Muscle layer of colon (tissue), 2 donors: ENCODE data around the gene MBD2.
"Not testable (repeated sequence)": the region's sequence is repeated elsewhere in the genome, so short reads cannot be mapped to it uniquely, and the experiment has no call there.

Source experiments
- H3K27ac ChIP-seq: one replicate; pipeline ENCODE4 v1.7.0; 2013; ENCODE audit warnings: low read depth, mild to moderate bottlenecking, low read length, moderate library complexity
- H3K27me3 ChIP-seq, 2 donors: one replicate each; pipeline ENCODE4 v1.7.0; 2013; ENCODE audit warnings: low read length in 2 of 2, mild to moderate bottlenecking in 2 of 2; ENCODE audit not compliant: insufficient read depth in 2 of 2, control insufficient read depth in 1 of 2
- H3K36me3 ChIP-seq: one replicate; pipeline ENCODE4 v1.7.0; 2013; ENCODE audit warnings: mild to moderate bottlenecking, low read length; ENCODE audit not compliant: insufficient read depth
- H3K4me1 ChIP-seq: one replicate; pipeline ENCODE4 v1.7.0; 2013; ENCODE audit warnings: mild to moderate bottlenecking, low read length; ENCODE audit not compliant: insufficient read depth
- H3K4me3 ChIP-seq, 2 donors: one replicate each; pipeline ENCODE4 v1.7.0; 2013; ENCODE audit warnings: low read length in 2 of 2, low read depth in 1 of 2, mild to moderate bottlenecking in 1 of 2, moderate library complexity in 1 of 2
- H3K9ac ChIP-seq: one replicate; pipeline ENCODE4 v1.7.0; 2013; ENCODE audit warnings: low read length
- H3K9me3 ChIP-seq: one replicate; pipeline ENCODE4 v1.7.0; 2013; ENCODE audit warnings: mild to moderate bottlenecking, low read length
- donor health status: abdominal sarcoma.
- donor health status: Adenocarcinoma of cecum.

MBD2 gene

DNA sequence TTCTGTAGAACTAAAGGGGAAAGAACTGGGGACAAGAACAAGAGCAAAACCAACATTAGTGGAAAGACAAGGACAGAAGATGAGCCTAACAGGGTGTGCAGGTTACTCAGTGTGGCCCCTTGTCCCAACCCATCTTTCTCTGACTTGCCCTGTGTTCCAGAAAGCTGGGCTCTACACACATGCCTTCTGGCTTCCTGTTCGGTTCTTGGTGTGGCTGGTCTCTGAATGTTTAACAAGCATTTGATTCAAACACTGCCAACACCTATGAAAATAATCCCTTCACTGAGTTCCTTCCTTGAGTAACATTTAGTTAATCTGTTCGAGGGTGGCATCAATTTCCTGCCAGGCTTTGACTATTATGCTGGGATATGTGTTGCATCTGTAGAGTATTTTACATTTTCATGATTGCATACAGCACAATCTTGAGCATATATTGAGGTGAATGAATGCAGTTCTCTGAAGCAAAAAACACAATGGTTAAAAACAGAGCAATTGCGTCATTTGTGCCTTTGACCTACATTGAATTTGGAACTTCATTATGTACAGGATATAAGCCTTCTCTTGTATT, 83.3 kb downstream of the MBD2 start:
- Histone ChIP-seq H3K4me3 (no peak overlapping the region), H3K36me3 (no peaks in the 10 kb centered on the region), H3K4me1 (no peaks in the 10 kb centered on the region), H3K9ac (no peak overlapping the region), H3K27me3 (no peaks in the 10 kb centered on the region), H3K9me3 (no peaks in the 10 kb centered on the region), H3K27ac (no peak overlapping the region)

DNA sequence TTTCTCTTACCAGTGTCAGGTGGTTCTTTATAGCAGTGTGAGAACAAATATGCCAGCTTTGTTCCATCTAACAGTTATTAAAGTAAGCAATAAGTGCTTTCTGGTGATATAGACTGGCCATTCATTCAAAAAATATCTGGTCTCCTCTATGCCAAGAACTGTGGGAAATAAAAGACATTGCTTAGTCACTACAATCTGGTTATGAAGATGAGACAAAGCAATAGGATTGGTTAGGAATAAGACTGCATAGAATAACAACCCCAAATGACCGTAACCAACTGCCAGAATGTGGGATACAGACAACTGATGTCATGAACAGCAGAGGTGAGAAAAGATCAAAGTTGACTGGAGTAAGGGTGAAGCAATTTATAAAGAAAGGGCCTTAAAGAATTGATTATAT, 83.8 kb downstream of the MBD2 start:
- H3K9ac ChIP-seq, result no peak overlapping the region
- no peaks in the 10 kb centered on the region for H3K36me3 ChIP-seq
- H3K9me3 ChIP-seq, result no peaks in the 10 kb centered on the region
- H3K27ac ChIP-seq, result no peak overlapping the region
- no peaks in the 10 kb centered on the region for H3K4me1 ChIP-seq
- H3K4me3 ChIP-seq, result no peak overlapping the region
- H3K27me3 ChIP-seq, result no peaks in the 10 kb centered on the region

DNA sequence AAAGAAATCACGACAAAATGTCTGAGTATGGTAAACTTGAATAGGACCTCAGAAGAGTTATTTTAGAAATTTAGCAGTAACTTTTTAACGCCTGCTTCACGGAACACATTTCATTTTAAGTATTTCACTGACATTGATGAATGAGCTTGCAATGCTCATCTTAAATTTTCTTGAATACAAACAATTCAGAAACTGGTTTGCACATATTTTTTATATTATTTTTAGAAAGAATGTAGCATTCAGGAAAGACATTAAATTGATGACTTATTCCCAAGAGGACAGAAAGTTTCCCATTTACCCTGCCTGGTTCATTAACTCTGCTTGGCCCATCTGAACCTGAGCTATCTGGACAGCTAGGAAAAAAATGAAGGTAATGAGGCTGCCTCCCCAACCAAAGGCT, 89.3 kb downstream of the MBD2 start:
- Histone ChIP-seq H3K4me1 (no peaks in the 10 kb centered on the region), H3K4me3 (no peak overlapping the region), H3K9ac (no peak overlapping the region), H3K27me3 (no peaks in the 10 kb centered on the region), H3K9me3 (no peaks in the 10 kb centered on the region), H3K27ac (no peak overlapping the region), H3K36me3 (no peaks in the 10 kb centered on the region)

DNA sequence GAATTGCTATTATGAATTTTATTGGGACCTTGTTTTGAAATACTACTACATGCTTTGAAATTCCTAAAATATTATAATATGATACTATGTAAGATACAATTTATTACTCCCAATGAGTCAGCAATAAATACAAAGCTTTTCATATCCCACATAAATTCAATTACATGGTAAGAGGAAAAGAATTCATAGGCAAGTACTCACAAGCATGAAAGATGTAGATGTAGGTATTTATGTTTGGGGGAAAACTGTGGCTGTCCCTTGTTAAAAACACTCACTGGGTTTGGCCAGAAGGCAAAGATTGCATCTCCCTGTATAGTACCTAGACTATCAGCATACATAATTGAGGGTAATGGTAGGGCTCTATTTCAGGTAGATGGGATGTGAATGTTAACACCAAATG, 90.4 kb downstream of the MBD2 start:
- Histone ChIP-seq H3K9ac (no peak overlapping the region), H3K27me3 (no peaks in the 10 kb centered on the region), H3K27ac (no peak overlapping the region), H3K9me3 (no peaks in the 10 kb centered on the region), H3K4me1 (no peaks in the 10 kb centered on the region), H3K36me3 (no peaks in the 10 kb centered on the region), H3K4me3 (no peak overlapping the region)

DNA sequence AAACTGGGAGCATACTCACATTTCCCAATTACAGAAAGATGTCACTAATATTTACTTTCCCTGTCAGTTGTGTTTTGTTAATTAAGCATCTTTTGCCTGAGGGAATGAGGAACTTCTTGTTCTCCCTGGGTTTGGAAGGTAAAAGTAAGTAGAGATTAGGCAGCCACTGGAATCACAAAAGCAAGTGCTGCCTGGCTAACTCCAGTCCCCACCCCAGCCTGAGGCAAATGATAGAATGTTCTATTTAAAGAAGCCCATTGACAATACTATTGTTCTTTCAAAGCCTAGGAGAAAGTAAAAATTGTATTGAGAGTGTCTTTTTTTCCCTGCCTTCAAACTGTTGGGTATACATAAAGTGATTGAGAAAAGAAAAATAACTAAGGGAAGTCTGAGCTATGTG, 93.8 kb downstream of the MBD2 start:
- Histone ChIP-seq H3K27me3 (no peaks in the 10 kb centered on the region), H3K36me3 (no peaks in the 10 kb centered on the region), H3K9ac (no peak overlapping the region)

DNA sequence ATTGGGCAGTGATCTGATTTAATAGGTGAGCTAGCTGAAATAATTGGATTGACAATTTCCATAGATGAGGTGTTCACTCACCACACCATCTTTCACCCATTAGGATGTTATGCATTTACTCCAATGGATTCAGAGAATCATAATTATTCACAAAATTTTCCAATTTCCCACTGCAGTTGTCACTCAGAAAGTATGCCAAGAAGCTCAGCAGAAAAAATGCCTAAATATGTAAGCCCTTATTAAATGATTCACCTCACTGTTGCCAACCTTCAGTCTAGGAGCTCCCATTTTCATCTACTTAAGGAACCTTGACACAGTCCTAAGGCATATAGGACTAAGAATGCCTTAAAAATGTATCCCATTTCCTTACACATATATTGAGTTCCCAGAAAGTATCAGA, 94.3 kb downstream of the MBD2 start:
- H3K9ac ChIP-seq, result no peak overlapping the region
- H3K4me1 ChIP-seq, result no peaks in the 10 kb centered on the region
- H3K4me3 ChIP-seq, result no peak overlapping the region
- no peaks in the 10 kb centered on the region for H3K27me3 ChIP-seq
- no peaks in the 10 kb centered on the region for H3K9me3 ChIP-seq
- no peak overlapping the region for H3K27ac ChIP-seq
- no peaks in the 10 kb centered on the region for H3K36me3 ChIP-seq

More for the DNA sequence above, 93.8 kb downstream of the MBD2 start:
- Histone ChIP-seq H3K4me3 (no peak overlapping the region), H3K4me1 (no peaks in the 10 kb centered on the region), H3K9me3 (no peaks in the 10 kb centered on the region), H3K27ac (no peak overlapping the region)

DNA sequence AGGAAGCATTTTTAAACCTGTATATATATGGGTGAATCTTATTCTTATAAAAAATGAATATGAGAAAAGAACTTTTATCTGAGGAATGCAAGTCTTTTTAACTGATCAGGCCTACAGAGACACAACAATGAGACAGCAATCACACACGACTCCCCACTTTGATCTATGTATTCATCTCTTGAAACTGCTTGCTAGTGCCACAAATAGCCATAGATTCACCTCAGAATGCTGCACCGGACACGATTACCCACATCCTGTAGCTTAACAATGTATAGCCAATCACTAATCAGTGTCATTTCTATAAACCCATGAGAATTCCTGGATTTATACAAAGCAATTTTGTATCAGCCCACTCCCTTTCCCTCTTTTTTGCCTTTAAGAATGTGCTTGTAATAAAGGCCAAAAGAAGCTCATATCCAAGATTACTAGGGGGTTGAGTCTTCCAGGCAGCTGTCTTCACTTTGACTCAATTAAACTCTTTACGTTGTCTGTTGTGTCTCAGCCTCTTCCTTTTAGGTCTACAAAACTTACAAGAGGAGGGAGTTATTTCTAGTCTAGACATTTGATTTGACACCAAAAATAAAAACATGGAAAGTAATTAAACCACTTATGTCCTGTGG, 94.9 kb downstream of the MBD2 start:
- Histone ChIP-seq H3K27me3 (no peaks in the 10 kb centered on the region), H3K4me3 (no peak overlapping the region), H3K36me3 (no peaks in the 10 kb centered on the region), H3K27ac (no peak overlapping the region), H3K4me1 (no peaks in the 10 kb centered on the region), H3K9me3 (no peaks in the 10 kb centered on the region), H3K9ac (no peak overlapping the region)

DNA sequence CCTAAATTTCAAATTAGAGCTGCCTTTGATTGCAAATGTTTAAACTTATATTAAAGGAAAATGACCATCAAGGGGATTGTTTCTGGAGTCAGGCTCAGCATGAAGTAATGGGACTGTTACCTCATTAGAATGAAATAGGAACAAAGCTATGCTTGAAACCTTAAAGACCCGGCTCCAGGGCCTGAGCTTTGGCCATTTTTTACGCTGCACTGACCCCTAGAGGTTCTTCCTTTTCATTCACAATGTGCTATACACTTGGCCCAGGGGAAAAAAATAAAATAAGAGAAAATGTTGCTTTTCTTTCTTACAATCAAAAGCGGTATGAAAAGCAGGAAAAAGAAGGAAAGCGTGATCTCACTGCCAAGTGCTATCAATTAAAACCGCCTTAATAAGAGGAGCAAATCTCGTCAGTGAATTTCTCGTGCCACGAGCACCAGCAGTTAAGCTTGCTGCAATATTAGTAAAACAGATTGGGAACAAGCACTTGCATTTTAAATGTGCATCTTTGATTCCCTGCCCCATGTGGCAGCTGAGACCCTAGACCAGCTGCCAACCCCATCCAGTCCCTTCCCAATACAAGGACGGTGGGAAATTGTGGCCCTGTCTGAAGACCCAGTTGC, 96.6 kb downstream of the MBD2 start:
- H3K27ac ChIP-seq, result no peak overlapping the region
- H3K4me3 ChIP-seq, result no peak overlapping the region
- H3K36me3 ChIP-seq, result no peaks in the 10 kb centered on the region
- H3K27me3 ChIP-seq, result no peaks in the 10 kb centered on the region
- no peaks in the 10 kb centered on the region for H3K4me1 ChIP-seq
- H3K9ac ChIP-seq, result no peak overlapping the region
- no peaks in the 10 kb centered on the region for H3K9me3 ChIP-seq

DNA sequence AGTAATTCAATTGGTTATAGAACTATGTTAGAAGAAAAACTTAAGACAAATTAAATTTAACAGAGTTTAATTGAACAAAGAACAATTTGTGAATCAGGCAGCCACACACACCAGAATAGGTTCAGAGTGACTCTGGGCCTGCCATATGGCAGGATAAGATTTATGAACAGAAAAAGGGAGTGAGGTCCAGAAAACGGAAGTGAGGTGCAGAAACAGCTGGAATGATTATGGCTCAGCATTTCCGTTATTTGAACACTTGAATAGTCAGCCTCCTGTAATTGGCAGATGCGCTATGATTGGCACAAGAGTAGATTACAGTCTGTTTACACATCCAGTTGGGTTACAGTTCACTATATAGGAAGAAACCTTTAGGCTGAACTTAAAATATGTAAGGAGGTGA, 99.0 kb downstream of the MBD2 start:
- Histone ChIP-seq H3K4me3 (no peak overlapping the region), H3K36me3 (no peaks in the 10 kb centered on the region), H3K9ac (no peak overlapping the region), H3K27ac (no peak overlapping the region), H3K27me3 (no peaks in the 10 kb centered on the region), H3K4me1 (no peaks in the 10 kb centered on the region), H3K9me3 (no peaks in the 10 kb centered on the region)

DNA sequence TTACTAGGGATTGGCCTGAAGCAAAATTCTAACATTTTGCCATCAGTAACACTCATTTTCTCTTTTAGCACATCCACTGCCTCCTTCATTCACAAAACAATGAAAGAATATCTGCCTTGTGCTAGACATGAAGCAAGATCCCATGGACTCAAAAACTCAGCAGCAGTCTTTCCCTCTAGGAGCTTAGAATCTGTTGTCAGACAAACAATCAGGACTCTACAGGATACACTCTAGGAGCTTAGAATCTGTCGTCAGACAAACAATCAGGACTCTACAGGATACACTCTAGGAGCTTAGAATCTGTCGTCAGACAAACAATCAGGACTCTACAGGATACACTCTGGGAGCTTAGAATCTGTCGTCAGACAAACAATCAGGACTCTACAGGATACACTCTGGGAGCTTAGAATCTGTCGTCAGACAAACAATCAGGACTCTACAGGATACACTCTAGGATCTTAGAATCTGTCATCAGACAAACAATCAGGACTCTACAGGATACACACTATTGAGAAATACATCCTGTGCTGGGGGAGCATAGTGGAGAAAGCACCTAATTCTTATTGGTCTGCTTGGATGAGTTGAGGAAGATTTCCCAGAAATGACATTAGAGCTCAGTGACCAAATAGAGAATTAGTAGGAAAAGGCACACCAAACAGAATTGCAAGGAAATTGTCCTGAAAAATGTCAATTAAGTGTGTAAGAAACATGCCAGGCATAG, 100.6 kb downstream of the MBD2 start:
- not testable (repeated sequence) for H3K9me3 ChIP-seq, H3K27ac ChIP-seq, H3K36me3 ChIP-seq, H3K27me3 ChIP-seq, H3K4me1 ChIP-seq, H3K4me3 ChIP-seq, H3K9ac ChIP-seq

GRCh38 chr18:54119524-54120019, 104.9 kb downstream of the MBD2 start:
- no peak overlapping the region for H3K9ac ChIP-seq
- no peaks in the 10 kb centered on the region for H3K9me3 ChIP-seq
- no peaks in the 10 kb centered on the region for H3K36me3 ChIP-seq
- H3K27ac ChIP-seq, result no peak overlapping the region
- H3K4me1 ChIP-seq, result no peaks in the 10 kb centered on the region
- no peak overlapping the region for H3K4me3 ChIP-seq
- H3K27me3 ChIP-seq, result no peaks in the 10 kb centered on the region
